ENCODE measurements around the gene HBD.

The HBD gene

DNA sequence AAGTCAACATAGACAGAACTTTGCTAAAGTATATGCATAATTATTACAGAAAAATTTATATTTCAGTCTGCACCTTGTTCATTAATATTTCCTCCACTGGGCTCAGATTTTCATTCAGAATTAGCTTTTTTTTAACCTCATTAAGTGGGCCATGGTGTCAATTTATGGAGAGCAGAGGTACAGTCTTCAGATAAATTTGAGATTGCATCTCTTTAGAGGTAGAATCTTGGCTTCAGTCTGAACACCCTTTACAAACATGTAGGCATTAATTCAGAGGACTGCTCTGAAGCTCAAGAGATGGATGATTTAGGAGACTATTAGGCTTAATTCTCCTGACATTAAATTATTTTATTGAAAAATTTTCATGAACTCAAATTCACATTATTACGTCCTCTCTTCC, 4.0 kb downstream of the HBD start:
- Histone ChIP-seq H3K9me3 (no peaks in the 10 kb centered on the region), H3K27me3 (no peaks in the 10 kb centered on the region), H3K4me1 (ENCODE audit: control insufficient read depth in 1 of 2, insufficient read depth in 1 of 2, low read depth in 1 of 2, low read length in 1 of 2) (no peaks in the 10 kb centered on the region), H3K36me3 (no peaks in the 10 kb centered on the region), H3K27ac (no peak overlapping the region), H3K4me3 (ENCODE audit: low read depth in 1 of 2, low read length in 1 of 2) (no peak overlapping the region)
- TF ChIP-seq, protein P1, sequence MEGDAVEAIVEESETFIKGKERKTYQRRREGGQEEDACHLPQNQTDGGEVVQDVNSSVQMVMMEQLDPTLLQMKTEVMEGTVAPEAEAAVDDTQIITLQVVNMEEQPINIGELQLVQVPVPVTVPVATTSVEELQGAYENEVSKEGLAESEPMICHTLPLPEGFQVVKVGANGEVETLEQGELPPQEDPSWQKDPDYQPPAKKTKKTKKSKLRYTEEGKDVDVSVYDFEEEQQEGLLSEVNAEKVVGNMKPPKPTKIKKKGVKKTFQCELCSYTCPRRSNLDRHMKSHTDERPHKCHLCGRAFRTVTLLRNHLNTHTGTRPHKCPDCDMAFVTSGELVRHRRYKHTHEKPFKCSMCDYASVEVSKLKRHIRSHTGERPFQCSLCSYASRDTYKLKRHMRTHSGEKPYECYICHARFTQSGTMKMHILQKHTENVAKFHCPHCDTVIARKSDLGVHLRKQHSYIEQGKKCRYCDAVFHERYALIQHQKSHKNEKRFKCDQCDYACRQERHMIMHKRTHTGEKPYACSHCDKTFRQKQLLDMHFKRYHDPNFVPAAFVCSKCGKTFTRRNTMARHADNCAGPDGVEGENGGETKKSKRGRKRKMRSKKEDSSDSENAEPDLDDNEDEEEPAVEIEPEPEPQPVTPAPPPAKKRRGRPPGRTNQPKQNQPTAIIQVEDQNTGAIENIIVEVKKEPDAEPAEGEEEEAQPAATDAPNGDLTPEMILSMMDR (IDR thresholded peaks at IDR 0.05): no peak

DNA sequence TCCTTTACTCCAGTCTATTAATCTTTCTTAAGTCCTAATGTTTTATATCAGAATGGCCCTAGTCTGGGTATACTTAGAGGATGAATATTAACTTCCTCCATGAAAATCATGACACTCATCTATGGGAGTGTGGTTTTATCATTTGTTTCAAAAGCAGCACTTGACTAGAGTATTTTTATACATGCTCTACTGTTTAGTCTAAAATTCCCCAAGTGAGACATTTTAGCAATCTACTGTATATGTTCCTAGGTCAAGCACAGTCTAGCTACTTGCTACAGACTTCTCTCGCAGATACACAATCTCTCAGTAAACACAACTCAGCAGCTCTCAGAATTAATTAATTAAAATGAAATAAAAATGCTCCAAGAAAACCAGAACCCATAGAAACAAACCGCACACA, 4.5 kb downstream of the HBD start:
- Histone ChIP-seq H3K4me1 (ENCODE audit: control insufficient read depth in 1 of 2, insufficient read depth in 1 of 2, low read depth in 1 of 2, low read length in 1 of 2) (no peaks in the 10 kb centered on the region), H3K4me3 (ENCODE audit: low read depth in 1 of 2, low read length in 1 of 2) (no peak overlapping the region), H3K36me3 (no peaks in the 10 kb centered on the region), H3K27me3 (no peaks in the 10 kb centered on the region), H3K27ac (no peak overlapping the region), H3K9me3 (no peaks in the 10 kb centered on the region)
- TF ChIP-seq, protein P1 (IDR thresholded peaks at IDR 0.05): no peak

DNA sequence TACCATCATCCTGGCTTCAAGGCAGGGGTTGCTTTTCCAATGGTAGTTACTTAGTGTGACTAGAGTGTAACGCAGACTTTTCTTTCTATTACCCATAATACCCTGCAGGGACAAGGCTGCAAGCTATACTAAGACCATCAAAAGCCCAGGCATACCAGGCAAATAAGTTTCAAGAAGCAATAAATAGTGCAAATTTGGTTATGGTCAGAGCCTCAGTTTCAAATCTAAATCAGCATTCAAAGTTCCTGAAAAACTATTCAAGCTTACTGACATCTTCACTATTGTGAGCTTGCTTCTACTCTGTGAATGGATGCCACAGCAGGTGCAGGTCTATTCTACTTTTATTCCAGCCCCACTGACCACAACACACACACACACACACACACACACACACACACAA, 4.9 kb downstream of the HBD start:
- no peaks in the 10 kb centered on the region for H3K27me3 ChIP-seq
- H3K9me3 ChIP-seq: no peaks in the 10 kb centered on the region
- TF ChIP-seq, protein P1 (IDR thresholded peaks at IDR 0.05): no peak
- H3K27ac ChIP-seq: no peak overlapping the region
- no peaks in the 10 kb centered on the region for H3K36me3 ChIP-seq
- no peak overlapping the region for H3K4me3 ChIP-seq (ENCODE audit: low read depth in 1 of 2, low read length in 1 of 2)
- no peaks in the 10 kb centered on the region for H3K4me1 ChIP-seq (ENCODE audit: control insufficient read depth in 1 of 2, insufficient read depth in 1 of 2, low read depth in 1 of 2, low read length in 1 of 2)

DNA sequence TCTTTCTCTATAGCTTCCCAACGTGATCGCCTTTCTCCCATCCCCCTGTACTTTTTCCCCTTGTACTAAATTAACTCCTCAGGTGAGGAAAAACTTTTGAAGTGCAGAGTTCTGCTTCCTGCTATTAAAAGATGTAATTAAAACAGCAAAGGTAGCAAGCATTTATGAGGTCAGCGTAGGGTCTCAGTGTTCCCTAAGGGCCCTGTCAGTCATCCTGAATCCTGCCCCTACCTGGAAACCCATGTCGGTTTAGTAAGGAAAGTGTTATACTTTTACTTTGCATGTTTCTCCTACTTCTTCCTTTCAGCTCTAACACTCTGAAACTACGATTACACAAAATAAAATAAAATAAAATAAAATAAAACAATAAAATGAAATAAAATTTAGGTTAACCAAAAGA, 6.2 kb downstream of the HBD start:
- Histone ChIP-seq H3K27me3 (no peaks in the 10 kb centered on the region), H3K36me3 (no peaks in the 10 kb centered on the region), H3K4me3 (ENCODE audit: low read depth in 1 of 2, low read length in 1 of 2) (no peak overlapping the region), H3K4me1 (ENCODE audit: control insufficient read depth in 1 of 2, insufficient read depth in 1 of 2, low read depth in 1 of 2, low read length in 1 of 2) (no peaks in the 10 kb centered on the region), H3K27ac (no peak overlapping the region), H3K9me3 (no peaks in the 10 kb centered on the region)
- TF ChIP-seq, protein P1 (IDR thresholded peaks at IDR 0.05): no peak

DNA sequence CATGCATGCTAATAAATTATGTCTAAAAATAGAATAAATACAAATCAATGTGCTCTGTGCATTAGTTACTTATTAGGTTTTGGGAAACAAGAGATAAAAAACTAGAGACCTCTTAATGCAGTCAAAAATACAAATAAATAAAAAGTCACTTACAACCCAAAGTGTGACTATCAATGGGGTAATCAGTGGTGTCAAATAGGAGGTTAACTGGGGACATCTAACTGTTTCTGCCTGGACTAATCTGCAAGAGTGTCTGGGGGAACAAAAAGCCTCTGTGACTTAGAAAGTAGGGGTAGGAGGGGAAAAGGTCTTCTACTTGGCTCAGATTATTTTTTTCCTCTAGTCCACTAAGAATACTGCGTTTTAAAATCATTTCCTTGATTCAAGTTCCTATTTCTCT, 6.6 kb downstream of the HBD start:
- TF ChIP-seq, protein P1 (IDR thresholded peaks at IDR 0.05): no peak
- Histone ChIP-seq H3K9me3 (no peaks in the 10 kb centered on the region), H3K27ac (no peak overlapping the region), H3K4me1 (ENCODE audit: control insufficient read depth in 1 of 2, insufficient read depth in 1 of 2, low read depth in 1 of 2, low read length in 1 of 2) (no peaks in the 10 kb centered on the region), H3K4me3 (ENCODE audit: low read depth in 1 of 2, low read length in 1 of 2) (no peak overlapping the region), H3K27me3 (no peaks in the 10 kb centered on the region), H3K36me3 (no peaks in the 10 kb centered on the region)

DNA sequence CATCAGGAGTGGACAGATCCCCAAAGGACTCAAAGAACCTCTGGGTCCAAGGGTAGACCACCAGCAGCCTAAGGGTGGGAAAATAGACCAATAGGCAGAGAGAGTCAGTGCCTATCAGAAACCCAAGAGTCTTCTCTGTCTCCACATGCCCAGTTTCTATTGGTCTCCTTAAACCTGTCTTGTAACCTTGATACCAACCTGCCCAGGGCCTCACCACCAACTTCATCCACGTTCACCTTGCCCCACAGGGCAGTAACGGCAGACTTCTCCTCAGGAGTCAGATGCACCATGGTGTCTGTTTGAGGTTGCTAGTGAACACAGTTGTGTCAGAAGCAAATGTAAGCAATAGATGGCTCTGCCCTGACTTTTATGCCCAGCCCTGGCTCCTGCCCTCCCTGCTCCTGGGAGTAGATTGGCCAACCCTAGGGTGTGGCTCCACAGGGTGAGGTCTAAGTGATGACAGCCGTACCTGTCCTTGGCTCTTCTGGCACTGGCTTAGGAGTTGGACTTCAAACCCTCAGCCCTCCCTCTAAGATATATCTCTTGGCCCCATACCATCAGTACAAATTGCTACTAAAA, 7.5 kb downstream of the HBD start, which contains the start of gene HBB:
TSS of gene HBB (minus strand) at position 340 of the 579 bp plus-strand sequence. CDS start at position 290, 50 bp downstream.
- Histone ChIP-seq H3K9me3 (no peaks in the 10 kb centered on the region), H3K27ac (no peak within 1 kb of the TSS), H3K4me3 (ENCODE audit: low read depth in 1 of 2, low read length in 1 of 2) (no peak within 1 kb of the TSS), H3K36me3 (no peaks in the 10 kb centered on the region), H3K27me3 (no peaks in the 10 kb centered on the region), H3K4me1 (ENCODE audit: control insufficient read depth in 1 of 2, insufficient read depth in 1 of 2, low read depth in 1 of 2, low read length in 1 of 2) (no peaks in the 10 kb centered on the region)
- TF ChIP-seq, protein P1 (IDR thresholded peaks at IDR 0.05): no peak

Measured in neutrophil (primary cell).